Epithelial cell of proximal tubule (primary cell): ENCODE results near the gene ZEB1. TPM values are rescaled to one million over a fixed set of nuclear protein-coding genes. Genes with fewer than 3 reads are reported as not detected.

Experiments used
- DNase-seq: peaks from one replicate; pipeline ENCODE4 v3.0.0-alpha.2; 2011; ENCODE audit warnings: low read depth
- H3K4me3 ChIP-seq: 2 replicates; pipeline ENCODE4 v1.5.1; 2011; ENCODE audit warnings: low read depth, mild to moderate bottlenecking, low read length
- total RNA-seq: library from RNA; depleted of rRNA; stranded (reverse); fragments of >200 nt; gene quantifications from 2 replicates; pipeline ENCODE4 v1.2.3, GENCODE V29; 2015
- TF ChIP-seq, protein P1 (sequence below): conservative IDR thresholded peaks from 2 replicates; pipeline ENCODE4 v1.5.1; 2012; ENCODE audit warnings: low read depth, mild to moderate bottlenecking, low read length

ZEB1 gene
- total RNA-seq, 1 donor from 2014 or later = 16.0 TPM

DNA sequence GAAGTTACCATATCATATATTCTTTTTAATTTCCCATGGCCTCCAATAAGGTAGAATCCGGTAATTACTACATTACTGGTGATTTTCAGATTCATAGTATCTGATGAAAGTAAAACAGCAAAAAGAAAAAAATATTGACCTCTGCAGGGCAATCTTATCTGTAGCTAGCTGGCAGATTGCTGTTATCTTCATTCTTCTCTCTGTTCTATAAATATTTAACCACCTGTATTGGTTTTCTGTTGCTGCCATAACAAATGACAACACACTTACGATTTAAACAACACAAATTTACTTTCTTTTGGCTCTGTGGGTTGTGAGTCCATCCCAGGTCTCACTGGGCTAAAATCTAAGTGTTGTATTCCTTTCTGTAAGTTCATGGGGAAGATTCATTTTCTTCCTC lies 164.5 kb downstream of the ZEB1 start:
- no peak overlapping the region for H3K4me3 ChIP-seq
- TF ChIP-seq, protein P1, sequence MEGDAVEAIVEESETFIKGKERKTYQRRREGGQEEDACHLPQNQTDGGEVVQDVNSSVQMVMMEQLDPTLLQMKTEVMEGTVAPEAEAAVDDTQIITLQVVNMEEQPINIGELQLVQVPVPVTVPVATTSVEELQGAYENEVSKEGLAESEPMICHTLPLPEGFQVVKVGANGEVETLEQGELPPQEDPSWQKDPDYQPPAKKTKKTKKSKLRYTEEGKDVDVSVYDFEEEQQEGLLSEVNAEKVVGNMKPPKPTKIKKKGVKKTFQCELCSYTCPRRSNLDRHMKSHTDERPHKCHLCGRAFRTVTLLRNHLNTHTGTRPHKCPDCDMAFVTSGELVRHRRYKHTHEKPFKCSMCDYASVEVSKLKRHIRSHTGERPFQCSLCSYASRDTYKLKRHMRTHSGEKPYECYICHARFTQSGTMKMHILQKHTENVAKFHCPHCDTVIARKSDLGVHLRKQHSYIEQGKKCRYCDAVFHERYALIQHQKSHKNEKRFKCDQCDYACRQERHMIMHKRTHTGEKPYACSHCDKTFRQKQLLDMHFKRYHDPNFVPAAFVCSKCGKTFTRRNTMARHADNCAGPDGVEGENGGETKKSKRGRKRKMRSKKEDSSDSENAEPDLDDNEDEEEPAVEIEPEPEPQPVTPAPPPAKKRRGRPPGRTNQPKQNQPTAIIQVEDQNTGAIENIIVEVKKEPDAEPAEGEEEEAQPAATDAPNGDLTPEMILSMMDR = no peak
- no peak for DNase-seq

DNA sequence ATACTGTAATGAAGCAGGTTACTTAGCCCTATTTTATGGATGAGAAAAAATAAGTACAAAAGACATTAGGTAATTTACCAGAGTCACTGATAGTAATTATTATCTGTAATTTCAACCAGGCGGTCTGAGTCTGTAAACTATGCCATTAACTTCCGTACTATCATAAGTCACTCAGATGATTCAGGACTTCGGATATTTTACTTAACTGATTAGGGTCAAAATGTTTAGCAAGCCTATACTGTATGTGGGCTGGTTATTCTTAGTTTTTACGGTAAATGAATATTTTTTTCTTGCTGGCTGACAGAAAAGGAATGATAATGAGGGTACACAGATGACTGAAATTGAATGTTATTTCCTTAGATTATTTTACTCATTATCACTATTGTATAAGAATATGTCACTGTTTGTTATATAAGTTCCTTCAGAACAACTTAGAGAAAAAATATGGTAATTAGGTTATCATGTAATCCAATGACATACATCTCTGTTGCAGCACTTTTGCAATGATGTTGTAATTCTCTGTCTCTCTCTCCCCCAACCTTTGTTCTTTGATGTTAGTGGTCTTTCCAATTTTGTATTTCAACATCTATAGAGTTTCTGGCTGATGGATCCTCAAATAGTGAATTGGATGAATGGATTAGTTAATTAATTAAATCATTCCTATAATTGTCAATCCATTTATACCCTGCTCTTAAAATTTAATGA lies 165.6 kb downstream of the ZEB1 start:
- TF ChIP-seq, protein P1 = no peak
- DNase-seq = no peak
- H3K4me3 ChIP-seq = no peak overlapping the region

DNA sequence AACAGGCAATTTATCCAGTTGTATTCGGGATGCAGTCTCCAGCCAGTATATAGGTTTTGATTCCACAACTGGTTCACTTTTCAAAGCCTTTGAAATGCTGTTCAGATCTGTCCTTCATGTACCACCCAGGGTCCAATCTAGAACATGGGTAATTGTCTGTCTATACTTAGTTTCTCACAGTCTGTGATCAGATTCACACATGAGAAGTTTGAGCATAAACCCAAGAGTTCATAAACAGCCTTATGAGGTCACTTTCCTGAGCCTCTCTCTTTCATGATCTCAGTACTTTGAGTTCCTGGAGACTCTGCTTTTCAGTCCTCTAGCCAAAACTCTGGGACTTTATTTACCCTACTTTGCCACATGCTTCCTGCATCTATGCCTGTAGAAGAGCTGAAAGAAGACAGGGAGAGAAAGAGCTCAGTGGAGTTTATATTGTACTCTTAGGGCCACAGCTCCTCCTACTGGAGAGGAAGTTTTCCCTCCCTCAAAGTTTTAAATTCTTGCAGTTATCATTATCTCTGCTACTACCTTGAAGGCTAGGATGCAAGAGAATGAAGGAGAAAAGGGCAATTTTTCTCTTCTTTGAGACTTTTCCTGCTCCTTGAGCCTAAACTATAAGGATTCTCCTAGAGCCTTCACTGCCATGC lies 172.0 kb downstream of the ZEB1 start:
- DNase-seq = peak; percentile 20
- H3K4me3 ChIP-seq = no peak overlapping the region
- TF ChIP-seq, protein P1 = peak; percentile 83

DNA sequence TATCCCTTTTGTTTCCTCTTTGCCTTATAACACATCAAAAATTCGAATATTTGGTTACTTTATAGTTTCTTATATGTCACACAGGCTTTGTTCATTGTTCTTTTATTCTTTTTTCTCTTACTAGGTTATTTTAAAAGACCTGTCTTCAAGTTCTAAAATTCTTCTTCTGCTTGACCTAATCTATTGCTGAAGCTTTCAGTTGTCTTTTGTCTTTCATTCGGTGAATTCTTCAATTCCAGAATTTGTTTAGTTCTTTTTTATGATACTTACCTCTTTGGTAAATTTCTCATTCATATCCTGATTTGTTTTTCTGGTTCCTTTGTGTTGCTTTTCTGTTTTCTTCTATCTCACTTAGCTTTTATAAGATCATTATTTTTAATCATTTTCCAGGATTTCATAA lies 188.4 kb downstream of the ZEB1 start:
- H3K4me3 ChIP-seq = no peak overlapping the region
- no peak for DNase-seq
- TF ChIP-seq, protein P1 = no peak

DNA sequence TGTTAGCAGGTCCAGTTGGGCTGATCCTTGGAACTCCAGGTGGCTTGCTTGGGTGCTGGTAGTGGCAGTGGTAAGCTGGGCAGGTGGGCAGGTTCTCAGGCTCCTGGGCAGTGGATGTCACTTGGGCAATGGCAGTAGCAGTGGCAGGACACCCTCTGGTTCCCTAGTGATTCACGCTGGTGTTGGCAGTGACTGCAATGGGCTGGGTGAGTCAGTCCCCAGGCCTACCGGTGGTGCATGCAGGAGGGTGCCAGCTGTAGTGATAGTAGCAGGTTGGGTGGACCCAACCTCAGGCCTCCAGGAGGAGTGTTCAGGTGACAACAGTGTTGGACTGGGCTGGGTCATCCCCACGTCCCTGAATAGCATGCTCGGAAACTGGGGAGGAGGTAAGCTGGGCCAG lies 189.2 kb downstream of the ZEB1 start:
- TF ChIP-seq, protein P1 = no peak
- no peak for DNase-seq
- H3K4me3 ChIP-seq = no peak overlapping the region

DNA sequence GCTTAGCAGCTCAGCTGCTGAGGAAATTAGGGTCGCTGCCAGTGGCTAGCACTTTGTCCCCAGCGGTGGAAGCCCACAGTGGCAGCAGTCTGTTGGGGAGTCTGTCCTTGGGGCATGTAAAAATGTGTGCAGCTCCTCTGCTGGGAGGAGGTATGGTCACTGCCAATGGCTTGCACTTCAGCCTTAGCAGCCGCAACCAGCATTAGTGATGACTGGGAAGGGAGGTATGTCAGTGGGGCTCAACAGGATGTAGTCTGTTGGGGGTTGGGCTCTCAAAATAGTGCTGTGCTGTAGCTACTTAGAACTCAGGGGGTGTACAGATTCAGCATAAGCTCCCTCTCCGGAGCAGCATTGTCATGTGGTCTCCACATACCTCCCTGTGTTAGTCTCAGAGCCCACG lies 189.9 kb downstream of the ZEB1 start:
- DNase-seq = no peak
- no peak overlapping the region for H3K4me3 ChIP-seq
- TF ChIP-seq, protein P1 = no peak

DNA sequence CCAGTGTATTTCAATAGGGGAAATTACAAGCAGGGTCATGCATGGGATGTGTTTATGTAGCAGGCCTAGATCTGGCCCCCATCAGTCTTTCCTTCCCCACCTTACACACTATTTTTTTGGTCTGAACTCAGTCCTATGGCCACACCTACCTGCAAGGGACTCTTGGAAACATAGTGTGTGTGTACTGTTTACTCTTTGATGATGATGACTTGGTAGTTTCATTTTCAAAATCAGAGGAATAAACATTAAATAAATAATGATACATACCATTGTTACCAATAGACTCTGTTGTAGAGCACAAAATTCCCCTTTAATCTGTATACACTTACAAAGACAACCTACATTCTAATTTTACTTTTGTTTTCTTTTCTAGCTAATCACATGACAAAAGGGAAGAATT lies 191.0 kb downstream of the ZEB1 start:
- no peak overlapping the region for H3K4me3 ChIP-seq
- TF ChIP-seq, protein P1 = no peak
- DNase-seq = no peak
